ENCODE results near the gene UTP14C.

DNA sequence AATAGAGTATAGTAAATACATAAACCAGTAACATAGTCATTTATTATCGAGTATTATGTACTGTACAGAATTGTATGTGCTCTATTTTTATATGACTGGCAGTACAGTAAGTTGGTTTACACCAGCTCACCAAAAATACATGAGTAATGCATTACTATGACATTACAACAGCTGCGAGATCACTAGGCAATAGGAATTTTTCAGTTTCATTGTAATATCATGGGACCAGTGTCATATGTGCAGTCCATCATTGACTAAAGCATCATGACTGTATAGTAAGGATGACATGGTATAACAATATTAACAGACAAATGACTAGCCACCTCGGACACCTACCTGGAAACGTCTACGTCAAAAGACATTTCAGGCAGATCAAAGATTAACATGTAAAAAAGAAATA lies 46.9 kb upstream of the UTP14C start:
- TF ChIP-seq POLR2A (IDR thresholded peaks at IDR 0.05) = no peak
- TF ChIP-seq, protein P1, sequence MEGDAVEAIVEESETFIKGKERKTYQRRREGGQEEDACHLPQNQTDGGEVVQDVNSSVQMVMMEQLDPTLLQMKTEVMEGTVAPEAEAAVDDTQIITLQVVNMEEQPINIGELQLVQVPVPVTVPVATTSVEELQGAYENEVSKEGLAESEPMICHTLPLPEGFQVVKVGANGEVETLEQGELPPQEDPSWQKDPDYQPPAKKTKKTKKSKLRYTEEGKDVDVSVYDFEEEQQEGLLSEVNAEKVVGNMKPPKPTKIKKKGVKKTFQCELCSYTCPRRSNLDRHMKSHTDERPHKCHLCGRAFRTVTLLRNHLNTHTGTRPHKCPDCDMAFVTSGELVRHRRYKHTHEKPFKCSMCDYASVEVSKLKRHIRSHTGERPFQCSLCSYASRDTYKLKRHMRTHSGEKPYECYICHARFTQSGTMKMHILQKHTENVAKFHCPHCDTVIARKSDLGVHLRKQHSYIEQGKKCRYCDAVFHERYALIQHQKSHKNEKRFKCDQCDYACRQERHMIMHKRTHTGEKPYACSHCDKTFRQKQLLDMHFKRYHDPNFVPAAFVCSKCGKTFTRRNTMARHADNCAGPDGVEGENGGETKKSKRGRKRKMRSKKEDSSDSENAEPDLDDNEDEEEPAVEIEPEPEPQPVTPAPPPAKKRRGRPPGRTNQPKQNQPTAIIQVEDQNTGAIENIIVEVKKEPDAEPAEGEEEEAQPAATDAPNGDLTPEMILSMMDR (IDR thresholded peaks at IDR 0.05) = no peak
